Bone marrow (tissue), 2 donors: ENCODE measurements around the gene BMPER.

ENCODE experiments used
- DNase-seq, 2 donors: peaks; one replicate each; lab custom pipeline; 2025; lab: John Stamatoyannopoulos, UW

The BMPER gene

DNA sequence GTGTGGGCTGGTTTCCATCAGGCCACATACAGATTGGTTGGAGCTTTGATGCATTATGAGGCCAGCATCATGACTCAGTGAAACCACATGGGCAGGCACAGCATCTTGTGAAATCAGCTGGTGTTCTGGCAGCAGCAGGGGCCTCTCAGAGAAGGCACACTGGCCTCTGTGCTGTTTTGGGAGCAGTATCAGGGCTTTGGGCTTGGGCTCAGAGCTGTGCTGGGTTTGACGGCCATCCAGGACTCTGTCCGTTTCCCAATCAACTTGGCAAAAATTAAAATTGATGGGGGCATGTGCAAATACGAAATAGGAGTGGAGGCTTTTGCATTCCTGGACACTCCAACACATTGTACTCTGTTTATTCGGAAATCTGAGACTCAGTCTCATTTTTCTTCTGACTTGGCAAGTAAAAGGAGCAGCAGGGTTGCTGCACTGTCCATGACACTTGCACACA, 190.9 kb downstream of the BMPER start:
- no peak for DNase-seq

GRCh38 chr7:34096777-34097176, 191.4 kb downstream of the BMPER start:
- DNase-seq, result no peak

GRCh38 chr7:34100661-34101060, 195.3 kb downstream of the BMPER start:
- no peak for DNase-seq

GRCh38 chr7:34104115-34104514, 198.8 kb downstream of the BMPER start:
- no peak for DNase-seq

- DNase-seq, result no peak
These were observed 199.7 kb downstream of the BMPER start for GRCh38 chr7:34104992-34105391.

GRCh38 chr7:34107276-34107675, 201.9 kb downstream of the BMPER start:
- no peak for DNase-seq

GRCh38 chr7:34108165-34108564, 202.8 kb downstream of the BMPER start:
- DNase-seq, result no peak

GRCh38 chr7:34109936-34110780, 204.8 kb downstream of the BMPER start:
- no peak for DNase-seq

GRCh38 chr7:34111031-34111430, 205.7 kb downstream of the BMPER start:
- DNase-seq, result no peak

DNA sequence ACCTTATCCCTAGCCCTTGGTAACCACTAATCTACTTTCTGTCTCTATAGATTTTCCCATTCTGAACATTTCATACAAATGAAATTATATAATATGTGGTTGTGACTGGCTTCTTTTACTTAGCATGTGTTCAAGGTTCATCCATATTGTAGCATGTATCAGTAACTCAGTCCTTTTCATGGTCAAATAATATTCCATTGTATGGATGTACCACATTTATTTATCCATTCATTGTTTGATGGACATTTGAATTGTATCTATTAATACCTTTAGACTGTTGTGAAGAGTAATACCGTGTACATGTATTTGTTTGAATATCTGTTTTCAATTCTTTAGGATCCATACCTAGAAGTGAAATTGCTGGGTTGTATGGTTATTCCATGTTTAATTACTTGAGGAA, 210.2 kb downstream of the BMPER start:
- DNase-seq, result no peak

GRCh38 chr7:34117573-34117972, 212.2 kb downstream of the BMPER start:
- no peak for DNase-seq

- DNase-seq, result no peak
These were observed 216.0 kb downstream of the BMPER start for GRCh38 chr7:34121366-34121765.

- DNase-seq, result no peak
These were observed 218.0 kb downstream of the BMPER start for GRCh38 chr7:34123316-34123715.

GRCh38 chr7:34124765-34125164, 219.4 kb downstream of the BMPER start:
- no peak for DNase-seq

GRCh38 chr7:34128762-34129161, 223.4 kb downstream of the BMPER start:
- no peak for DNase-seq

- DNase-seq, result no peak
These were observed 225.4 kb downstream of the BMPER start for GRCh38 chr7:34130558-34131295.

DNA sequence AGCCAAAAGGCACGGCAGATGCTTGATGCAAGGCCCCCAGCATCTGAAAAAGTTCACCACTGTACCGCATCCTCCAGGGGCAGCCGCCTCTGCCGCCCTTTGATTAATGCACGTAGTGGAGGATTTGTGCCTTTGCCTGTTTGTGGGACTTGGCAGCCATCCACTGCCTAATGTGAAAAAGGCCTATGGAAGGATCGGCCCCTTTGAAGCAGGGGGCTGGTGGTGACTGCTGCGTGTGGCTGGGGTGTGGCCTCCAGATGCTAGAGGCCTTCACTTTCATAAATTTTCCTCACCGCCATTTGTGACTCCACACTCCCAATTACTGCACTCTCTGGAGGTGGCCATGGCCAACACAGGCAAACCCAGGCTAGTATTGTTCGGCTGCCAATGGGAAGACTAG, 226.0 kb downstream of the BMPER start:
- DNase-seq, result no peak

- no peak for DNase-seq
These were observed 228.1 kb downstream of the BMPER start for GRCh38 chr7:34133356-34133982.

DNA sequence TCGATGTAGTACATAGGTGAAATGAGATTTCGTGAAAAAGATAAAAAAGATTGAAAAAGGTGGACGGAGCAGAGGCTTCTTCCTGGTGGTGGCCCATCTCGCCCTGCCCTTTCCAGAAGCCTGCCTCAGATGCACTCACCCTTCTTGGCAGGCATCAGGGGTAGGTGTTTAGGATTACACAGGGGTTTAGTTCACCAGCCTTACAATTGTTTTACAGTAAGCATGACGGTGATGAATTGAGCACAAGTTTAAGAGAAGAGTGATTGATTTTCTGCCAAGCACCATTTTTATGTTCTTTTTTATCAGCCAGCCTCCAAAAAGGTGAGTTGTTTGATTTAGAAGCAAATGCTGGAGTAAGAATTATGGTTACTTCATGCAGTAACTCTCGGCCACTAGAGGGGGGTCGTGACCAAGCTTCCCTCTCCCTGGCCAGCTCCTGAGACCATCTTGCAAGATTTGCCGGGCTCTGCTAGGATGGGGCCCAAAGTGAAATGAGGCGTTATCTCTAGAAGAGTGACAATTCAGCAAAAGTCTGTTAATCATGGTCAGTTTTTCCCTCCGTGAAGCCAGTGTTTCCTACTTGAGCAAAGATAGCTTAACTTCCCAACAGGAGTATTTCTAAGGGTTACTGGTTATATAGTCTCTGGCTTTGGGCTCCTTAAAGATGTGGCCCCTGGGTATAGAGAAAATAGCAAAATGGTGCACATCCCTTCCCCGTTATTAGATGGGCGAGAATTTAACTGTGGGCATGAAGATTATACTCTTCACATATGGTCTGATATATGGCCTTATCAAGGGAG, 228.8 kb downstream of the BMPER start:
- DNase-seq, result no peak

DNA sequence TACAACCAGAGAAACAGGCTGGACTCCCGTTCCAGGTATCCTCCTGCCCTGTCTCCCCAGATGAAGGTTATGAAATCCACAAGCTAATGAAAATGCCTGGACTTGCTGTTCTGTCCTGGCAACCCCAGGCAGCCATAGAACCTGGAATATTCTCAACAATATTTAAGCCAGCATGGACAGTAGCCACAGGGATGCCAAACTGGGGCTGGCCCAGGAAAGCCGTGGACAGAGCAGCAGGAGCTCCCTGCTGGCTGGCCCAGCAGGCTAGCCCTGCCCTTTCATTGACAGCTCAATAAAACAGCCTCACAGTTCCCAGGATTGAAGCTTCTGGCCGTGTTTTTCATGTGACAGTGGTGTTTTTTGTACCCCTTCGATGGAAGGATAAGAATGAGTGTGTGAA, 230.6 kb downstream of the BMPER start:
- DNase-seq, result no peak

- DNase-seq, result no peak
These were observed 231.4 kb downstream of the BMPER start for GRCh38 chr7:34136698-34137097.

DNA sequence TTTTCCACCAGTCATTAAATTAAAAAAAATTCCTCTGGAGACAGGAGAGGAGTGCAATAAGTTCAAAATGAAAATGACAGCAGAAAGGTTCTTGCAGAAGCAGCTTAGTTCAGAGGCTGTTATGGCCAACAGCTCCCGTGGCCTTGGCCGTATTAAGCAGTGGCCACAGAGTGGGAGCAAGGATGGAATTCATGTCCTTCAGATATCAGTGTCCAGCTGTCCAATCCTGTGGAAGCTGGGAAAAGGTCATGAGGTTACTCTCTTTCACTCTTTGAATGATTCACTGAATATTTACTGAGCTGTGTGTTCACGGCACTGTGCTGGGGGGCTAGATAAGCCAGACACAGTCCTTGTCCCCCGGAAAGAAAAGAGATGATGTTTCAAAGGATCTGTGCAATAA, 231.8 kb downstream of the BMPER start:
- no peak for DNase-seq
